Stimulated activated naive CD8-positive, alpha-beta T cell treated with anti-CD3 and anti-CD28 coated beads, Interleukin-15, amount 100 ng/mL, for 72 hours (primary cell): Measurements from ENCODE around the gene WNK1.

Experiments used
- ATAC-seq: fragments of 150-1000 bp; cut with Tn5 transposase; 2 replicates; pipeline ENCODE4 v1.10.0; 2021; ENCODE audit warnings: mild to moderate bottlenecking, moderate library complexity
- DNase-seq, 2 donors: peaks; one replicate each; pipeline ENCODE4 v3.0.0; 2021 to 2022
- H3K27ac Mint-ChIP-seq, 2 donors: one replicate each; pipeline ENCODE4 v1.8.0; 2022; ENCODE audit warnings: mild to moderate bottlenecking in 2 of 2, mixed read lengths in 2 of 2, moderate library complexity in 2 of 2
- H3K27me3 Mint-ChIP-seq: one replicate; pipeline ENCODE4 v1.8.0; 2022; ENCODE audit warnings: mixed read lengths
- H3K4me1 Mint-ChIP-seq: one replicate; pipeline ENCODE4 v1.8.0; 2022; ENCODE audit warnings: mild to moderate bottlenecking, mixed read lengths
- H3K4me3 Mint-ChIP-seq, 2 donors: one replicate each; pipeline ENCODE4 v1.8.0; 2022; ENCODE audit warnings: mild to moderate bottlenecking in 2 of 2, mixed read lengths in 2 of 2, moderate library complexity in 1 of 2
- H3K9me3 Mint-ChIP-seq, 2 donors: one replicate each; pipeline ENCODE4 v1.8.0; 2022; ENCODE audit warnings: mixed read lengths in 2 of 2

Gene WNK1

DNA sequence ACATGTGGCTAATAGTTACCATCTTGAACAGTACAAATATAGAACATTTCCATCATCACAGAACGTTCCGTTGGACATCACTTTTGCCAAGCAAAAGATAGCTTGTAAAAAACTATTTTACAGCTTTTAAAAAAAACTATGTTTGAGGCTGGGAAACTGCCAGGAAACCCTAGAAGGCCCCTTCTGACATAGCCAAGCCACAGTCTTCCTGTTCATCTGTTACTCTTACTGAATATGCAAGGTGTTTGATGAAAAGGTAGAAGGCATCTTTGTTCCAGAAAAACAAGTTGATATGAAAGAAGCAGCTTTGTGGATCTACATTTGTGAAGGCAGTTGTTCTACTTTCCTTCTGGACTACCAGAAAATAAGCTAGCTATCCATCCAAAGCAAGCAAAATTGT is 23.6 kb upstream of the WNK1 start:
- peaks cover 9 to 18% of the 10 kb centered on the region in 2 donors for H3K9me3 Mint-ChIP-seq
- H3K27me3 Mint-ChIP-seq, result no peaks in the 10 kb centered on the region
- peak overlapping the region; percentile 17 to 26 for H3K4me3 Mint-ChIP-seq
- peaks cover 58% of the 10 kb centered on the region for H3K4me1 Mint-ChIP-seq
- H3K27ac Mint-ChIP-seq, result peak overlapping the region in 1 of 2 donors; percentile 49
- ATAC-seq (peak; percentile 65), DNase-seq (no peak)

DNA sequence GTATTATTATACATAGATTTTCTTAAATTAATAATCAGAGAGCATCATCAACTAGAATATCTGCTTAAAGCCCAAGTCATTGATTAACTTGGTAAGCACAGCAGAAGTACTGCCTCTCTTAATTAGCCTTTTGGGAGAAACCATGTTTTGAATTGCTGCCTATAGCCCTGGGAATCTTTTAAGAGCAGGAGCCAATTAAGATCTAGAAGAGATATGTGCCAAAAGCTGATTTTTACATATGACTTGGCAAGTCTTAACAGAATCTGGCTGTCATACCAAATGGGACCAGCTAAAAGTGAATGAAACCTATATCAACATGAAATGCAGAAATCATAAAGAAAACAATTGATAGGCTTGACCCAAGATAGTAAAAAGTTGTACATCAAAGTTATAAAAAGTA is 23.2 kb upstream of the WNK1 start:
- DNase-seq (no peak), ATAC-seq (no peak)
- H3K27ac Mint-ChIP-seq, result peak overlapping the region in 1 of 2 donors; percentile 49
- no peaks in the 10 kb centered on the region for H3K27me3 Mint-ChIP-seq
- H3K4me1 Mint-ChIP-seq, result peaks cover 54% of the 10 kb centered on the region
- H3K9me3 Mint-ChIP-seq, result peaks cover 9 to 18% of the 10 kb centered on the region in 2 donors
- no peak overlapping the region for H3K4me3 Mint-ChIP-seq

DNA sequence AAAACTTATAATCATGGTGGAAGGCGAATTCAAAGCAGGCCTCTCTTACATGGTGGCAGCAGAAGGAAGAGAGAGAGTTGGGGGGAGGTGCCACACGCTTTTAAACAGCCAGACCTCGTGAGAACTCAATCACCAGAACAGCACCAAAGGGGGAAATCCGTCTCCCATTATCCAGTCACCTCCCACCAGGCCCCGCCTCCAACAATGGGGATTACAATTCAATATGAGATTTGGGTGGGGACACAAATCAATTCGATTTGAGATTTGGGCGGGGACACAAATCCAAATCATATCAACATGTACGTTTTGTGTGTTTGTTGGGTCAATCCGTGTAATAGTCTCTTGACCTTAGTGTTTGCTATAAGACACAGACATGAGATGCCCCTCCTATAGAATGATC is 21.8 kb upstream of the WNK1 start:
- ATAC-seq, result no peak
- peaks cover 9 to 18% of the 10 kb centered on the region in 2 donors for H3K9me3 Mint-ChIP-seq
- no peaks in the 10 kb centered on the region for H3K27me3 Mint-ChIP-seq
- H3K4me3 Mint-ChIP-seq, result no peak overlapping the region
- no peak overlapping the region for H3K27ac Mint-ChIP-seq
- H3K4me1 Mint-ChIP-seq, result peaks cover 43% of the 10 kb centered on the region
- DNase-seq, result no peak

DNA sequence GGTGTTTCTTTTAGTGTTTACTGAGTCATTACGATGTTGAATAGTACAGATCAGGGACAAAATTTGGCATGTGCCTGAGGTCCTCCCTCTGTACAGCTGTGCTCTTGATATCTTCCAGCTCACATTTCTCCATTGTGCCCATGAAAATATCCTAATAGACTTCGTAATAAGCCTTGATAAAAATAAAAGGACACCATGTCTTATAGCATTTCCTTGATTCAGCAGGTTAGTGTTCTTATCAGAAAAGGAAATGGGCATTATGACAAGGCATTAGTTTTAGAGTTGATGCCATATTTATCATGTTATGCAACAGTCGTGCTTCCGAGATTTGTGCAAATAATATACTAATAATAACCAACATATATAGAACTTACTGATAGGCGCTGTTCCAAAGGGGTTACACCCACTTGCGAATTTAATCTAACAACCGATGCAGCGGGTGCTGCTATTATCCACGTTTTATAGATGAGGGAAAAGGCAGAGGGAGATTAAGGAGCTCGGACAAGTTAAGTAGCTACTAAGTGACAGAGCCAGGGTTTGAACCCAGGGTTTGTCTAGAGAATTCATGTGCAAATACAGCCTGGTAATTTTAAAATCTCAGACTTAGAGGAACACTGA is 15.1 kb upstream of the WNK1 start:
- no peak overlapping the region for H3K4me3 Mint-ChIP-seq
- no peak for ATAC-seq
- no peak for DNase-seq
- no peaks in the 10 kb centered on the region for H3K9me3 Mint-ChIP-seq
- no peak overlapping the region for H3K27ac Mint-ChIP-seq
- H3K4me1 Mint-ChIP-seq, result peaks cover 26% of the 10 kb centered on the region
- no peaks in the 10 kb centered on the region for H3K27me3 Mint-ChIP-seq

DNA sequence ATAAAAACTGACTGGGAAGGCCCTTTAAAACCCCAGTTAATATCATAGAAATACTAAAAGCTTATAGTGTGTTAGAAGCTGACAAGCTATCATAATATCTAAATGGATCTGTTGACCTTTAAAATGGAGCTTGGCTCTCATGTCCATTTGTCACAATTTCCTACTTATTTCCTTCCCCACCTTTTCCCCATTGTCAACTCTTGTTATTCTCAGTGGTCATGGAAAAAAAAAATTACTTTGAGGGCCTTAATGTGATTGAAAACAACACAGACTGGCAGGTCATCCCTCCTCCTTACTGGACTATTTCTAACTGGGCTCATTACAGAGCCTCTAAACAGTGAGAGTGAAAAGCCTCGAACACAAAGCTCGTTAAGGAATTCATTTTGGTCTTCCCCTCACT is 13.7 kb upstream of the WNK1 start:
- Mint-ChIP-seq H3K27ac (no peak overlapping the region), H3K4me1 (peaks cover 37% of the 10 kb centered on the region), H3K4me3 (no peak overlapping the region), H3K9me3 (no peaks in the 10 kb centered on the region), H3K27me3 (no peaks in the 10 kb centered on the region)
- ATAC-seq, result no peak
- no peak for DNase-seq

DNA sequence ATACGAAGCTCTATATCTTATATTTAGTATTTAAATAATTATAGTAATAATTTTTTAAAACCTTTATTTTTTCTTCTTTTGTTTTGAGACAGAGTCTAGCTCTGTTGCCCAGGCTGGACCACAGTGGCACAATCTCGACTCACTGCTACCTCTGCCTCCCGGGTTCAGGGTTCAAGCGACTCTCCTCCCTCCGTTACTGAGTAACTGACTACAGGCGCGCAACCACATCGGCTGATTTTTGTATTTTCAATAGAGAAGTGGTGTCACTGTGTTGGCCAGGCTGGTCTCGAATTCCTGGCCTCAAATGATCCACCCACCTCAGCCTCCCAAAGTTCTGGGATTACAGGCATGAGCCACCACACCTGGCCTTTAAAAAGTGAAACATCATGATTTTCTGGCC is 13.0 kb upstream of the WNK1 start:
- Mint-ChIP-seq H3K4me3 (no peak overlapping the region), H3K27ac (no peak overlapping the region), H3K9me3 (no peaks in the 10 kb centered on the region), H3K27me3 (no peaks in the 10 kb centered on the region), H3K4me1 (peaks cover 44% of the 10 kb centered on the region)
- DNase-seq (no peak), ATAC-seq (no peak)

DNA sequence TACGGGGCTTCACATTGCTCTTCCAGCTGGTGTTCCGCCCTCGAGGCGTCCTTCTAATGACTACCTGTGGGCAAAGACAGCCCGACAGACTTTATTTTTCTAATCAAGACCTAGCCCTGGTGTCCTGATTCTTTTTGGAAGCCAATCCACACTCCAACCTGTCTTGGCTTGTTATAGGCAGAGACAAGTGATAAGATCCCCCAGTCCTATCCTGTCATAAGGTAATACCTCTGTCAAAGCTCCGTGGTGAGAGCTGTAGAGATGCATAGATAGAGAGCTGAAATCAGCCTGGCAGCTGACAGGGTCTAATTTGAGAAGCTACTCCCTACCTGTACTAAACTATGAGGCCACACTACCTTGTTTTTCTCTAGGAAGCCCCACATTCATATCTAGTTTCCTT is 11.5 kb upstream of the WNK1 start:
- Mint-ChIP-seq H3K9me3 (no peaks in the 10 kb centered on the region), H3K27me3 (no peaks in the 10 kb centered on the region), H3K27ac (no peak overlapping the region), H3K4me1 (peaks cover 53% of the 10 kb centered on the region), H3K4me3 (no peak overlapping the region)
- no peak for DNase-seq
- ATAC-seq, result no peak

DNA sequence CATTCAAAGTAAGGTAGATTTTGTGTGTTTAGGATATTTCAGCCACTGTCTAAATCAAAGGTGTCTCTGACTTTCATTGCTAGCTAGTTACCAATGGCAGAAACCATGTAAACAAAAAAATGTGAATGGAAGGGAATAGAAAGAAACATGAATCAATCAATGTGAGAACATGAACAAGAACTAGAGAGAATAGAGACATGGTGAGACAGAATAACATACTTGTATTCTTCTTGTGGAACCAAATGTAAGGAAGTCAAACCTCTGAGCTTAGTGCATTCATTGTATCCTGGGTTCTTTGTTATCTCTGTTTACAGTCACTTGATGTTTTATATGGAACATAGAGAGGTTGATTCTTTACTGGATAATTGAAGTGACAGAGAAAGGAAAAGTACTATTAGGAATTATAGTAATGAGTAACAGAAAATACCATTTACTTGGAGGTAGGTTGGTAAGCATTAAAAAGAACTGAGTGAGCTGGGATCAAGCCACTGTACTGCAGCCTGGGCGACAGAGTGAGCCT is 2.6 kb upstream of the WNK1 start:
- Mint-ChIP-seq H3K4me1 (peaks cover 16% of the 10 kb centered on the region), H3K4me3 (peak overlapping the region; percentile 75 to 79), H3K27me3 (no peaks in the 10 kb centered on the region), H3K9me3 (no peaks in the 10 kb centered on the region), H3K27ac (peak overlapping the region in 1 of 2 donors; percentile 81)
- DNase-seq, result no peak
- no peak for ATAC-seq

DNA sequence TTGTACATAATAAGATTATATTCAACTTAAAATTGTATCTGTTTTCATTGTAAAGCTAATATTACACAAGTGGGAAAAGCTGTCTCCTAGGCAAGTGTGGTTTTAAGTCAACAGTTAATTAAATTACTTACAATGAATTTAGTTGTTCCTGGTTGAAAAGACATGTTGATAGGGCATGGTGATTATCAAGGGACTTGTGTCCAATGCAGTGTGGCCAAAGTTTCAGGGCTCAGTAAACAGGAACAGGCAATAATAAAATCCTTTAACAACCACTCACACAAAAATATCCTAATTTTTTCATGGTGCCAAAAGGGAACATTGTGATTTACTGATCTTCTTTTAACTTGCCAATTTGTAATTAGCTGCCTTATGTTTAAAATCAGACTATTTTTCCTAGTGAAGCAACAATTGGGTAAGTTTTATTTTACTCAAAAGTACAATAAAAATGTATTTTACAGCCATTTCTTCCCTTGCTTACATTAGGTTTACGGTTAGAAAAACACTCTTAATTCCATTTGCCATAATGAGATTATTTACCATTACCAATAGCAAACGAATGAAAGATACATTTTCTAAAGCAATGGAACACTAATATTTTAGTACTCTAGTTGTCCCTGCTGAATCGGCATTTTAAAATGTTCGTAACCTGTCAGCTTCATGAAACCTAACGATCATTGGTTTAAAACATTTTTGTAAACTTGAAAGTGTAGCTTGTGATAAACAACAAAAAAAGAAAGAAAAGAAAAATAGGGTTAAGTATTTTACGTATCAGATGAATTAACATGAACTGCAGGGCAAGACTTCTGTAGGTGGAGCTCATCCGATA is 1.8 kb upstream of the WNK1 start:
- H3K27me3 Mint-ChIP-seq, result no peaks in the 10 kb centered on the region
- no peaks in the 10 kb centered on the region for H3K9me3 Mint-ChIP-seq
- H3K4me1 Mint-ChIP-seq, result peaks cover 10% of the 10 kb centered on the region
- DNase-seq, result no peak
- no peak overlapping the region for H3K27ac Mint-ChIP-seq
- ATAC-seq, result no peak
- no peak overlapping the region for H3K4me3 Mint-ChIP-seq

DNA sequence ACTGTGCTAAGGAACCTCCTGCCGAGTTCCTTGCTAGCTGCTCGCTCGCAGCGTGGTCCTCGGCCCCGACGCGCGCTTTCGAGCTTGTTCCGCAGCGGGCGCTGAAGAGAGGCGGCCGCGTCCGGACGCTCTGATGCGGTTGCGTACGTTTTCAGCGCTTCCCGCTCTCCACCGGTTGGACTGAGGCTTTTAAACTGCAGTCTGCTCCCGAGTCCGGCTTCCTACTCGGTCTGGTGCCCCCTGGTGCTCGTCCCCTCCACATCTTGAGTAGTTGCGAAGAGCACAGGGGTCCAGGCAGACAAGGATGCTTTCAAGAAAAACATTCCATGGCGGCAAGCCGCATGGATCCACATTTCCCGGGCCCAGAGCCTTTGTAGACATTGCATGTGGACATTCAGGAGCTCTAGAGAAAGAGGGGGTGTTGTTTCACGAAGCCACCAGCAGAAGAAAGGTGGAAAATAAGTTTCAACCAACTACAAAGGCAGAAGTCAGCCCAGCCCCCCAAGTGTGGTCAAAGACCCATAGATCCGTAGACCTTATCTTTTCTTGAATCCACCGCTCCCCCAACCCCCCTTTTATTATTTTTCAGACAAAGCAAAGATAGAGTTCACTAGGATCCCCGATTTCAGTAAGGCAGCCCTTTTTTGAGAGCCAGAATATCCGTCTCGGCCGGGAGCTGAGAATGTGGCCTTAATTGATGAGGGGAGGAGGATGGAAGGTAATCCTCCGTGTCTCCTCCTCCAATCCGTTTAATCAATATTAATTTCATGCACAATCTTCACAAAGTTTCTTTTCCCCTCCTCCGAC is 984 bp upstream of the WNK1 start:
- H3K4me3 Mint-ChIP-seq, result no peak overlapping the region
- H3K4me1 Mint-ChIP-seq, result peaks cover 19% of the 10 kb centered on the region
- ATAC-seq, result peak; percentile 71
- no peaks in the 10 kb centered on the region for H3K9me3 Mint-ChIP-seq
- peak; percentile 90 to 94 for DNase-seq
- no peak overlapping the region for H3K27ac Mint-ChIP-seq
- H3K27me3 Mint-ChIP-seq, result no peaks in the 10 kb centered on the region

DNA sequence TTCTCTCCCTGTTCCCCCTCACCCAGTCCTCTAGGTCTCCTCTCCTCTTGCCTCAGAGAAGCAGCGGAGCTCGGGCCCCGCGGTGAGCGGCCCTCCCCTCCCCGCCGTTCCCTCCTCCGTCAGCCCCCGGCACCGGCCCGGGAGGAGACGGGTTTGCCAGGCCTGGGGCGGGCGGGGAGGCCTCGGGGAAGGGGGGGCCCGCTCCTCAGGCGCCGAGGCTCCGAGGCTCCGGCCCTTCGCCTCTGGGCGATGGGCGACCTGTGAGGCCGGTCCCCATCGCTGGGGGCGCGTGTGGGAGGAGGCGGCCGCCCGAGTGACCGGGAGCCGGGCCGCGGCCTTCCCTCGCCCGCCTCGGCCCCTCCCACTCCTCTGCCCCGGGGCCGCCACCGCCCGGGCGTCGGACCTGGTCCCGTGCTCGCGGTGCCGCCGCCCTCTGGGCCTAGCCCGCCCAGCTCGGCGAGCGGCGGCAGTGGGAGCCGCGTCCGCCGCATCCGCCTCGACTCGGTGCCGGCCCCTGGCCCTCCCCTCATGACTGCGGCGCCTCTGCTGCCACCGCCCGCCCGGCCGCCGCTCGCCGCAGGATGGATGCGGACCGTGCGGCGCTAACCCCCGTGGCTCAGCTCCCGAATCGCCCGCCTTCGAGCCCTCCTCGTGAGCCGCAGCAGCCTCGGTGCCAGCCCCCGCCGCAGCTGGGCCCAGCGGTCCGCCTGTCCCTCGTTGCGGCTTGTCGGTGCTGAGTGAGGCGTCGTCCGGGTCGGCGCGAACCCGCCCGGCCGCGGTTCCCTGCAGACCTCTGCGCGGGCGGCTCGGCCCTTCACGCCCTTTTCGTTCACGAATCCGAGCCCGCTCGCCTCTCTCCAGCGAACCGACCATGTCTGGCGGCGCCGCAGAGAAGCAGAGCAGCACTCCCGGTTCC is 574 bp downstream of the WNK1 start:
- H3K9me3 Mint-ChIP-seq, result no peaks in the 10 kb centered on the region
- ATAC-seq (peak; percentile 44), DNase-seq (peak in 1 of 2 donors; percentile 66)
- H3K4me1 Mint-ChIP-seq, result peaks cover 25% of the 10 kb centered on the region
- peak overlapping the region; percentile 96 to 99 for H3K27ac Mint-ChIP-seq
- peak overlapping the region; percentile 98 to 99 for H3K4me3 Mint-ChIP-seq
- H3K27me3 Mint-ChIP-seq, result no peaks in the 10 kb centered on the region

DNA sequence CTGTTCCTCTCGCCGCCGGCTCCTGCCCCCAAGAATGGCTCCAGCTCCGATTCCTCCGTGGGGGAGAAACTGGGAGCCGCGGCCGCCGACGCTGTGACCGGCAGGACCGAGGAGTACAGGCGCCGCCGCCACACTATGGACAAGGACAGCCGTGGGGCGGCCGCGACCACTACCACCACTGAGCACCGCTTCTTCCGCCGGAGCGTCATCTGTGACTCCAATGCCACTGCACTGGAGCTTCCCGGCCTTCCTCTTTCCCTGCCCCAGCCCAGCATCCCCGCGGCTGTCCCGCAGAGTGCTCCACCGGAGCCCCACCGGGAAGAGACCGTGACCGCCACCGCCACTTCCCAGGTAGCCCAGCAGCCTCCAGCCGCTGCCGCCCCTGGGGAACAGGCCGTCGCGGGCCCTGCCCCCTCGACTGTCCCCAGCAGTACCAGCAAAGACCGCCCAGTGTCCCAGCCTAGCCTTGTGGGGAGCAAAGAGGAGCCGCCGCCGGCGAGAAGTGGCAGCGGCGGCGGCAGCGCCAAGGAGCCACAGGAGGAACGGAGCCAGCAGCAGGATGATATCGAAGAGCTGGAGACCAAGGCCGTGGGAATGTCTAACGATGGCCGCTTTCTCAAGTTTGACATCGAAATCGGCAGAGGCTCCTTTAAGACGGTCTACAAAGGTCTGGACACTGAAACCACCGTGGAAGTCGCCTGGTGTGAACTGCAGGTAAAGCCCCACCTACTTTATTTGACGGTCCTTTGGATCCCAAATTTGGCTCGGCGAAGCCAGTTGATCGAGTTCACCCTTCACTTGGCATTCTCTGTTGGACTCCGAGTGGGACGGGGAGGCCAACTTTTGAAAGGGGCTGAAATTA is 1.5 kb downstream of the WNK1 start:
- H3K9me3 Mint-ChIP-seq, result no peaks in the 10 kb centered on the region
- H3K4me1 Mint-ChIP-seq, result peaks cover 30% of the 10 kb centered on the region
- H3K4me3 Mint-ChIP-seq, result peak overlapping the region; percentile 98 to 99
- H3K27me3 Mint-ChIP-seq, result no peaks in the 10 kb centered on the region
- ATAC-seq, result peak; percentile 31
- DNase-seq, result peak; percentile 61 to 69
- peak overlapping the region; percentile 96 to 99 for H3K27ac Mint-ChIP-seq

DNA sequence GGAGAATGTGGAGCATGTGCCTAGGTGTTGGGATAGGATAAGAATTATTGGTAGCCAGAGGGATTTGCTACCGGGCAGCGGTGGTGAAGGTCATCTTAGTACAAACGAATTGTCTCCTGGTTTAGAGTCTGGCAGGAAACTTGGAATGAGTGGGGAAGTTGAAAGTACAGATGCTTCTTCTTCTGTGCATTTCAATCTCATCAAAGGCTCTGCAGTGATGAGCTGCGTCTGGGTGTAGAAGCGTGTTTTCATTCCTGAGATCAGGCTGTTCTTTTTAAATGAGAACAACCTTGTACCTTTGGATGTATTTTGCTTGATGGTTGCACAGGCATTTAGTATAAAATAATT is 2.1 kb downstream of the WNK1 start:
- Mint-ChIP-seq H3K27me3 (no peaks in the 10 kb centered on the region), H3K4me1 (peaks cover 28% of the 10 kb centered on the region), H3K27ac (peak overlapping the region; percentile 96 to 99), H3K9me3 (no peaks in the 10 kb centered on the region), H3K4me3 (peak overlapping the region; percentile 98 to 99)
- DNase-seq (no peak), ATAC-seq (no peak)

DNA sequence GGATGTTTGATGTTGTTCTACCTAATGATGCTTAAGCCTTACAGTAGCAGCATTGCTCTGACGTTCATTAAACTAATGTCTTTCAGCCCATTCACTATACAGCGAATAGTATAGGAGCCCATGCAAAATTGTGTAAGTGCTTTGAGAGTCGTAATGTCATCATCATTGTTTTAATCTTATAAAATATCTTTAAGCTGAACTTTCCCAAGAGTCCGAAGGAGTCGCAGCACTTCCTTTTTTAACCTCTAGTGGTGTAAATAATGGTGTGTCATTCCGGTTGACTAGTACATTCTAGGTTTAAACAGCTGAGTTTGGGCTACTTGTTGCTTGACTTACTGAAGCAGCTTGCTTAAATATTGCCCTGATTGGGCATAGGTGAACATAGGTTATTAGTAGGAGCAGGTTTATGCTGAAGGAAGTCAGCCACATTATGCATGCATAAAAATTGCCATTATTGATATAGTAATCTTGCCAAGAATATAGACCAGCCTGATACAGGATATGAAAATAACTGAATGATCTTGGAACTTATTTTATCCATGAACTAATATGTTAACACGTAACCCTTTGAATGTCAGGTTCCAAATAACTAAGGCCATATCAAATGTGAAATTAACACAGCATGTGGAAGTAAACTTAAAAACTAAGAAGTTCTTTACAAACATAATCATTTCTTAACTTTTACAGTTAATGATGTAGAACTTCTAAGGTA is 2.6 kb downstream of the WNK1 start:
- peak overlapping the region; percentile 69 to 96 for H3K27ac Mint-ChIP-seq
- no peaks in the 10 kb centered on the region for H3K9me3 Mint-ChIP-seq
- DNase-seq (peak; percentile 18 to 20), ATAC-seq (no peak)
- H3K4me3 Mint-ChIP-seq, result peak overlapping the region; percentile 98 to 99
- no peaks in the 10 kb centered on the region for H3K27me3 Mint-ChIP-seq
- H3K4me1 Mint-ChIP-seq, result peaks cover 23% of the 10 kb centered on the region
